ENCODE data around the gene KDSR.

DNA sequence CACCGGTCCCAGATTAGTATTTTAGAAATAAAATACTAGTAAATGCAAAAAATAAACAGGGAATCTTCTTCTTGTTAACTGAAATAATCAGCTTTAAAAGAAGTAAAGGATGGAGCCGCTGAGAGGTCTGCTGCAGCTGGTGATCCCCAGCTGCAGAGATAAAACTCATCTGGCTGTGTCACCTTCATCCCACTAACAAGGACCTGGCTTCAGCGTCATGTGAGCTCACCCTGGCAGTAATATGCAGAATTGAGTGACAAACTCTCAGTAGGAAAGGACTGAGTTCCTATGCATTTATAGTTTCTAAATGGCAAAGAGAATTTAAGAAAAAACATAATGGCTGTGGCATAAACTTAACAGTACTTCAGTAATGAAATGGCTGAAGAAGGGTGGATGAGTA, 27.9 kb upstream of the KDSR start:
- TF ChIP-seq, protein P1, sequence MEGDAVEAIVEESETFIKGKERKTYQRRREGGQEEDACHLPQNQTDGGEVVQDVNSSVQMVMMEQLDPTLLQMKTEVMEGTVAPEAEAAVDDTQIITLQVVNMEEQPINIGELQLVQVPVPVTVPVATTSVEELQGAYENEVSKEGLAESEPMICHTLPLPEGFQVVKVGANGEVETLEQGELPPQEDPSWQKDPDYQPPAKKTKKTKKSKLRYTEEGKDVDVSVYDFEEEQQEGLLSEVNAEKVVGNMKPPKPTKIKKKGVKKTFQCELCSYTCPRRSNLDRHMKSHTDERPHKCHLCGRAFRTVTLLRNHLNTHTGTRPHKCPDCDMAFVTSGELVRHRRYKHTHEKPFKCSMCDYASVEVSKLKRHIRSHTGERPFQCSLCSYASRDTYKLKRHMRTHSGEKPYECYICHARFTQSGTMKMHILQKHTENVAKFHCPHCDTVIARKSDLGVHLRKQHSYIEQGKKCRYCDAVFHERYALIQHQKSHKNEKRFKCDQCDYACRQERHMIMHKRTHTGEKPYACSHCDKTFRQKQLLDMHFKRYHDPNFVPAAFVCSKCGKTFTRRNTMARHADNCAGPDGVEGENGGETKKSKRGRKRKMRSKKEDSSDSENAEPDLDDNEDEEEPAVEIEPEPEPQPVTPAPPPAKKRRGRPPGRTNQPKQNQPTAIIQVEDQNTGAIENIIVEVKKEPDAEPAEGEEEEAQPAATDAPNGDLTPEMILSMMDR (IDR thresholded peaks at IDR 0.05; ENCODE audit: insufficient read depth, low read length) = no peak
- TF ChIP-seq POLR2AphosphoS5 (IDR thresholded peaks at IDR 0.05; ENCODE audit: low read depth) = no peak
- TF ChIP-seq, protein P2, sequence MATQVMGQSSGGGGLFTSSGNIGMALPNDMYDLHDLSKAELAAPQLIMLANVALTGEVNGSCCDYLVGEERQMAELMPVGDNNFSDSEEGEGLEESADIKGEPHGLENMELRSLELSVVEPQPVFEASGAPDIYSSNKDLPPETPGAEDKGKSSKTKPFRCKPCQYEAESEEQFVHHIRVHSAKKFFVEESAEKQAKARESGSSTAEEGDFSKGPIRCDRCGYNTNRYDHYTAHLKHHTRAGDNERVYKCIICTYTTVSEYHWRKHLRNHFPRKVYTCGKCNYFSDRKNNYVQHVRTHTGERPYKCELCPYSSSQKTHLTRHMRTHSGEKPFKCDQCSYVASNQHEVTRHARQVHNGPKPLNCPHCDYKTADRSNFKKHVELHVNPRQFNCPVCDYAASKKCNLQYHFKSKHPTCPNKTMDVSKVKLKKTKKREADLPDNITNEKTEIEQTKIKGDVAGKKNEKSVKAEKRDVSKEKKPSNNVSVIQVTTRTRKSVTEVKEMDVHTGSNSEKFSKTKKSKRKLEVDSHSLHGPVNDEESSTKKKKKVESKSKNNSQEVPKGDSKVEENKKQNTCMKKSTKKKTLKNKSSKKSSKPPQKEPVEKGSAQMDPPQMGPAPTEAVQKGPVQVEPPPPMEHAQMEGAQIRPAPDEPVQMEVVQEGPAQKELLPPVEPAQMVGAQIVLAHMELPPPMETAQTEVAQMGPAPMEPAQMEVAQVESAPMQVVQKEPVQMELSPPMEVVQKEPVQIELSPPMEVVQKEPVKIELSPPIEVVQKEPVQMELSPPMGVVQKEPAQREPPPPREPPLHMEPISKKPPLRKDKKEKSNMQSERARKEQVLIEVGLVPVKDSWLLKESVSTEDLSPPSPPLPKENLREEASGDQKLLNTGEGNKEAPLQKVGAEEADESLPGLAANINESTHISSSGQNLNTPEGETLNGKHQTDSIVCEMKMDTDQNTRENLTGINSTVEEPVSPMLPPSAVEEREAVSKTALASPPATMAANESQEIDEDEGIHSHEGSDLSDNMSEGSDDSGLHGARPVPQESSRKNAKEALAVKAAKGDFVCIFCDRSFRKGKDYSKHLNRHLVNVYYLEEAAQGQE (IDR thresholded peaks at IDR 0.05; ENCODE audit: insufficient replicate concordance, low read depth) = no peak
- no peak for TF ChIP-seq GABPA (IDR thresholded peaks at IDR 0.05; ENCODE audit: low read depth)

All from HL-60 (cell line).